HCT116 (cell line): ENCODE data around the gene CACNA1F. TPM values are rescaled to one million over a fixed set of nuclear protein-coding genes. Genes with fewer than 3 reads are reported as not detected.

Experiments
- ATAC-seq: fragments of 200-7000 bp; cut with Tn5 transposase; 2 replicates; pipeline ENCODE4 v1.9.1; 2020; ENCODE audit warnings: mild to moderate bottlenecking, moderate library complexity
- BruUV-seq: library from RNA; stranded (reverse); fragments of 400-500 nt; replicated peaks from 2 replicates; lab custom pipeline; 2021; lab: Mats Ljungman, UMichigan
- CTCF ChIA-PET: fragments of 300-600 bp; sonication (Branson Sonifier 250); formaldehyde crosslinking; loops from one replicate; lab custom pipeline; 2021; ENCODE audit warnings: antibody characterized with exemption; lab: Charles Lee
- POLR2A ChIA-PET: fragments of 300-600, 350-600 bp; sonication (Branson Sonifier 250); formaldehyde crosslinking; loops from one replicate; lab custom pipeline; 2021; ENCODE audit warnings: antibody characterized with exemption; lab: Charles Lee
- RAD21 ChIA-PET, 2 experiments: fragments of 300-600 bp; sonication (Branson Sonifier 250); formaldehyde crosslinking; loops; one replicate each; lab custom pipeline; 2023; ENCODE audit warnings: low total read pairs in 2 of 2; ENCODE audit not compliant: uncharacterized antibody in 2 of 2, unreplicated experiment in 2 of 2, low non-redundant PET in 1 of 2; lab: Charles Lee
- DNase-seq: peaks from one replicate; pipeline ENCODE4 v3.0.0-alpha.2; 2010; ENCODE audit warnings: low read depth, low spot score
- H2AFZ ChIP-seq: fragments of 200-600 bp; shearing (Covaris generic), sonication (generic); 2 replicates; pipeline ENCODE4 v1.6.1; 2017; ENCODE audit warnings: low read depth, mixed run types, mixed read lengths, antibody characterized with exemption, low read length; ENCODE audit not compliant: poor library complexity, severe bottlenecking
- H3K27ac ChIP-seq: 2 replicates; pipeline ENCODE4 v1.5.1; 2012; ENCODE audit warnings: low read depth, low read length
- H3K27me3 ChIP-seq: fragments of 200-600 bp; sonication (generic); 2 replicates; pipeline ENCODE4 v1.6.1; 2016; ENCODE audit warnings: mixed run types, low read length, mixed read lengths; ENCODE audit not compliant: insufficient read depth
- H3K36me3 ChIP-seq, 2 experiments: fragments of 200-500 bp in 1 of 2; fragments of 200-600 bp in 1 of 2; sonication (Bioruptor generic) in 1 of 2; sonication (generic) in 1 of 2; 2 replicates each; pipeline versions ENCODE4 v1.5.1 to v1.6.1; 2014 to 2016; ENCODE audit warnings: low read length in 2 of 2, inconsistent platforms in 1 of 2, mixed read lengths in 1 of 2, mixed run types in 1 of 2; ENCODE audit not compliant: insufficient read depth in 2 of 2, control insufficient read depth in 1 of 2
- H3K4me1 ChIP-seq, 2 experiments: fragments of 200-600 bp in 1 of 2; sonication (generic) in 1 of 2; 2 replicates each; pipeline versions ENCODE4 v1.5.1 to v1.6.1; 2012 to 2017; ENCODE audit warnings: low read length in 2 of 2, inconsistent platforms in 1 of 2, mild to moderate bottlenecking in 1 of 2, mixed read lengths in 1 of 2, mixed run types in 1 of 2, moderate library complexity in 1 of 2; ENCODE audit not compliant: insufficient read depth in 2 of 2, control insufficient read depth in 1 of 2
- H3K4me2 ChIP-seq: fragments of 200-600 bp; sonication (generic); 2 replicates; pipeline ENCODE4 v1.6.1; 2017; ENCODE audit warnings: mixed run types, low read length, mixed read lengths
- H3K4me3 ChIP-seq, 2 experiments: fragments of 200-600 bp in 1 of 2; sonication (generic) in 1 of 2; replicated peaks in 1 of 2; 2 replicates each; pipeline ENCODE4 v1.5.1; 2011 to 2016; ENCODE audit warnings: low read length in 2 of 2, control low read depth in 1 of 2, low read depth in 1 of 2, mild to moderate bottlenecking in 1 of 2, mixed read lengths in 1 of 2, mixed run types in 1 of 2
- H3K79me2 ChIP-seq: fragments of 200-600 bp; sonication (generic); 2 replicates; pipeline ENCODE4 v1.6.1; 2017; ENCODE audit warnings: mild to moderate bottlenecking, mixed run types, low read length, moderate library complexity, mixed read lengths; ENCODE audit not compliant: insufficient read depth
- H3K9ac ChIP-seq: fragments of 200-600 bp; sonication (generic); 2 replicates; pipeline ENCODE4 v1.6.1; 2016; ENCODE audit warnings: low read length, mixed read lengths
- H3K9me2 ChIP-seq: fragments of 200-600 bp; sonication (generic), shearing (Covaris generic); 2 replicates; pipeline ENCODE4 v1.6.1; 2017; ENCODE audit warnings: mixed run types, mild to moderate bottlenecking, moderate library complexity; ENCODE audit not compliant: insufficient read depth
- H3K9me3 ChIP-seq, 2 experiments: fragments of 200-500 bp in 1 of 2; fragments of 200-600 bp in 1 of 2; sonication (Bioruptor generic) in 1 of 2; sonication (generic) in 1 of 2; 2 replicates each; pipeline ENCODE4 v1.6.1; 2014 to 2017; ENCODE audit warnings: low read length in 2 of 2, mixed read lengths in 2 of 2, inconsistent platforms in 1 of 2, low read depth in 1 of 2, mild to moderate bottlenecking in 1 of 2, mixed run types in 1 of 2, moderate library complexity in 1 of 2; ENCODE audit not compliant: control insufficient read depth in 1 of 2, insufficient read depth in 1 of 2
- H4K20me1 ChIP-seq: fragments of 200-600 bp; sonication (generic), shearing (Covaris generic); 2 replicates; pipeline ENCODE4 v1.6.1; 2017; ENCODE audit warnings: mixed run types, mild to moderate bottlenecking, moderate library complexity; ENCODE audit not compliant: insufficient read depth
- EZH2 ChIP-seq: fragments of 200-600 bp; sonication (generic); IDR thresholded peaks from 2 replicates; pipeline ENCODE4 v1.6.1; 2017; ENCODE audit warnings: antibody characterized with exemption, mixed run types
- EZH2phosphoT487 ChIP-seq: fragments of 200-600 bp; IDR thresholded peaks from 2 replicates; pipeline ENCODE4 v1.6.1; 2018; ENCODE audit warnings: antibody characterized with exemption, borderline replicate concordance
- FOSL1 ChIP-seq: IDR thresholded peaks from 2 replicates; pipeline ENCODE4 v1.6.1; 2012; ENCODE audit warnings: low read depth
- JUND ChIP-seq: IDR thresholded peaks from 2 replicates; pipeline ENCODE4 v1.6.1; 2012
- SIN3A ChIP-seq: IDR thresholded peaks from 2 replicates; pipeline ENCODE4 v1.6.1; 2012; ENCODE audit warnings: low read depth
- SRF ChIP-seq: IDR thresholded peaks from 2 replicates; pipeline ENCODE4 v1.6.1; 2012; ENCODE audit warnings: low read depth
- TCF7L2 ChIP-seq: IDR thresholded peaks from 2 replicates; pipeline ENCODE4 v1.7.0; 2011; ENCODE audit warnings: borderline replicate concordance, inconsistent platforms; ENCODE audit not compliant: insufficient read depth, insufficient read length; ENCODE audit errors: extremely low read depth
- ZFX ChIP-seq: fragments of 450-650 bp; IDR thresholded peaks from 2 replicates; pipeline ENCODE4 v1.6.1; 2017
- ZNF274 ChIP-seq: fragments of 200-500 bp; sonication (Bioruptor generic); IDR thresholded peaks from 2 replicates; pipeline ENCODE4 v1.6.1; 2014; ENCODE audit warnings: mild to moderate bottlenecking, low read depth, low read length, inconsistent platforms
- intact Hi-C: fragments of 100-400 bp; cut with micrococcal nuclease; formaldehyde crosslinking; loops from 2 replicates; pipeline ENCODE4 v1.10.0; 2022
- total RNA-seq: library from RNA; stranded (reverse); gene quantifications from one replicate; pipeline ENCODE4 v1.2.1, GENCODE V29; 2021; ENCODE audit not compliant: unreplicated experiment
- TF ChIP-seq, protein P1 (sequence below): IDR thresholded peaks from 2 replicates; pipeline ENCODE4 v1.6.1; 2012

CACNA1F gene
- total RNA-seq, 1 experiment from 2014 or later, result not detected

DNA sequence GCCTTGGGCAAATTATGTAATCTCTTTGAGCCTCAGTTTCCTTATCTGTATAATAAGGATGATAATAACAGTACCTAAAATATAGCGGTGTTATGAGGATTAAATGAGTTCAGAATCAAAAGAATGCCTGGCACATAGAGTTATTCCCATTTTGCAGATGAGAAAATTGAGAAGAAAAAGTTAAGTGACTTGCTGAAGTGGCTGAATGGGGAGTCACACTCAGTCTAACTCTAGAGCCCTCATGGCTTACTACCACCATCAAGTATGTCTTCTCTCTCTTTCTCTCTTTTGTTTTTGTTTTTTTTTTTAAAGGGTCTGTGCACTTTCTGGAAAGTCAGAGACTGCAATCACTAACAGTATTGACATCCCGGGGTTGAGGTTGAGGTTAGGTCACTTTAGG, 615 bp downstream of the CACNA1F start:
- H3K9ac ChIP-seq, result no peak overlapping the region
- no peaks in the 10 kb centered on the region for H3K27me3 ChIP-seq
- ChIA-PET RAD21 (no interaction called here), POLR2A (no interaction called here), CTCF (no interaction called here)
- no peak overlapping the region for H3K27ac ChIP-seq
- no peaks in the 10 kb centered on the region for H3K9me3 ChIP-seq
- no peak overlapping the region for H3K4me3 ChIP-seq
- H3K4me2 ChIP-seq, result no peak overlapping the region
- H2AFZ ChIP-seq, result no peak overlapping the region
- H4K20me1 ChIP-seq, result no peaks in the 10 kb centered on the region
- no peak for ATAC-seq
- no peak for TF ChIP-seq FOSL1
- TF ChIP-seq, all 23 proteins: peak for 0
- no TSS peak for BruUV-seq
- H3K4me1 ChIP-seq, result no peaks in the 10 kb centered on the region
- H3K79me2 ChIP-seq, result no peaks in the 10 kb centered on the region
- H3K36me3 ChIP-seq, result no peaks in the 10 kb centered on the region
- no peak for DNase-seq
- intact Hi-C loops, result no loop called here
- H3K9me2 ChIP-seq, result no peaks in the 10 kb centered on the region

DNA sequence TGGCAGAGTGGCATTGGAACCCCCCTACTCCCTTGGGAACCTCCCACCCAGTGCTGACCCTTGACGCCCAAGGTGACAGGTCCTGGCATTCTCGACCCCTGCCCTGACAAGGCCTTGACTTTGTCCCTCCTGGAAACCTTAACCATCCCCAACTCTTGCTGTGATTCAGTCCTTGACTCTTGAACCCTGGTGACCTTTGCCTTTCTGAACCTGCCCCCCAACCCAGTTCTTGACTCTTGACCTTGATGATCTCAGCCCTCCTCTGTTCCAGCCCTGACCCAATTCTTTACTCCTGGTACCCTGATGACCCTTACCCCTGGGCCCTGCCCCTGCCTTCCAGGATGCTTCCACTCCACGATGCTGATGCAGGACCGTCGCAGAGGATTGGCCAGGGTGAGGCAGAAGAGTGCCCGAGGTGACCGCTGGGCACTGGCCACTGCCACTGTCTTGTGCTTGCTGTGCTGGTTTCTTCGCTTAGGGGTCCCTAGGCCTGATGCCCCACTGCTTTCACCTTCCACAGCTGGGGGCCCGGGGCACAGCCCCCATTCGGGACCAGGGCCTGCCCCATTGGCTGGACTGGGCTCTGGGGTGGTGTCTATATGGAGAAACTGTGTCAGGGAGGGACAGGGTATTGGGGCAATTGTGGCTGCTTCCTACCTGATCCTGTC, 1.7 kb downstream of the CACNA1F start:
- H3K4me1 ChIP-seq, result no peaks in the 10 kb centered on the region
- H2AFZ ChIP-seq, result no peak overlapping the region
- intact Hi-C loops, result no loop called here
- H3K9me3 ChIP-seq, result no peaks in the 10 kb centered on the region
- ChIA-PET RAD21 (no interaction called here), POLR2A (no interaction called here)
- H3K9me2 ChIP-seq, result no peaks in the 10 kb centered on the region
- DNase-seq, result no peak
- no peak for TF ChIP-seq ZNF274
- TF ChIP-seq SRF, result no peak
- no peak for TF ChIP-seq TCF7L2
- TF ChIP-seq EZH2phosphoT487, result no peak
- TF ChIP-seq, protein P1, sequence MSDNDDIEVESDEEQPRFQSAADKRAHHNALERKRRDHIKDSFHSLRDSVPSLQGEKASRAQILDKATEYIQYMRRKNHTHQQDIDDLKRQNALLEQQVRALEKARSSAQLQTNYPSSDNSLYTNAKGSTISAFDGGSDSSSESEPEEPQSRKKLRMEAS, result no peak
- no peak for TF ChIP-seq SIN3A
- no peak for TF ChIP-seq EZH2
- TF ChIP-seq ZFX, result no peak
- TF ChIP-seq JUND, result no peak
- TF ChIP-seq, all 23 proteins: peak for 0
- CTCF ChIA-PET, result no interaction called here
- no peaks in the 10 kb centered on the region for H3K79me2 ChIP-seq
- BruUV-seq, result no TSS peak
- H4K20me1 ChIP-seq, result no peaks in the 10 kb centered on the region
- no peak overlapping the region for H3K27ac ChIP-seq
- H3K9ac ChIP-seq, result no peak overlapping the region
- H3K36me3 ChIP-seq, result no peaks in the 10 kb centered on the region
- ATAC-seq, result no peak
- H3K4me3 ChIP-seq, result no peak overlapping the region
- no peak overlapping the region for H3K4me2 ChIP-seq
- H3K27me3 ChIP-seq, result no peaks in the 10 kb centered on the region
